NK-92 (cell line): ENCODE measurements around the gene SMARCAL1.

Experiments
- DNase-seq: peaks from one replicate; lab custom pipeline; 2025; ENCODE audit not compliant: unreplicated experiment; lab: John Stamatoyannopoulos, UW

SMARCAL1 gene

DNA sequence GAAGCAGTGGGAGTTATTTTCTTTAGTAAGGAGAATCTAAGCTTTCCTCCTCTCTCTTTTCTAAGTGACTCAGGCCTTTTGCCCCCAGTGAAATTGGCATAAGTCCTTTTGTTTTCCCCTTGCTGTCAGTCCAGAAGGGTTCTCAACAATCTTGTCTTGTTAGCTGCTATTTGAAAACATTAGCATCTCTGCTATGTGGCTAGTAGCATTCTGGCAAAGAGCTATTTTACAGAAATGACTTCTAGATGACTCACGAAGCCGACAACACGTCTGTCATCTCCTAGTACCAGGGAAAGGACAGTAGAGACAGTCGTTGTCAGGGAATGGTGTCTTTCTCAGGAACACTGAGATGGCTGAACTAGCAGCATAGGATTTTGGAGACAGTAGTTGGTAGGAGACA, 14.7 kb downstream of the SMARCAL1 start:
- DNase-seq: no peak

DNA sequence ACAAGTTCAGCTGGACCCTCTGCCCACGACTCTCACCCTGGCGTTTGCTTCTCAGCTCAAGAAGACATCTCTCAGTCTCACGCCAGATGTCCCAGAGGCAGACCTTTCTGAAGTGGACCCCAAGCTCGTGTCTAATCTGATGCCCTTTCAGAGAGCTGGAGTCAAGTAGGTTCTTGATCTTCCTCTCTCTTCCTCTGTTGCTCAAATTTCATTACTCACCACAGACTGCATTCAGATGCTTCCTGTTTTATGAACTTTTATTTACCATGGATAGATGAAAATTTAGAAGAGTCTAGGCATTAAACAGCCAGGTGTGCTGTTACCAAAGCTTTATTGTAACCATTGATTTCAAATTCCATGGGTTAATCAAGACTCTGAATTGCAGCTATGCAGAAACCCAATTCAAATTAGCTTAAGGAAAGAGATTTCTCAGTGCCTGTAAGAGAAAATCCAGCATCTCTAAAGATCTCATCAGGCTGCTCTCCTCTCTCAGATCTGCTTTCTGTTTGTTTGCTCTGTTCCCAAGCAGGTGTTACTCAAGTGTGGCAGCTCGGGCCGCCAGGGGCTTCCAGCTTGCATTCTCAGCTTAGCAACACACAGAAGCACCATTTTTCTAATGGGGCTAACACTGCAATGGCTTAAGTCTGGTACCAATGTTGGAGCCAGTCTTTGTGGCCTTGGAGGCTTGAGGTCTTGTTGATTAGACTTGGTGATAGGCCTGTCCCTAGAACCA, 16.5 kb downstream of the SMARCAL1 start:
- no peak for DNase-seq

DNA sequence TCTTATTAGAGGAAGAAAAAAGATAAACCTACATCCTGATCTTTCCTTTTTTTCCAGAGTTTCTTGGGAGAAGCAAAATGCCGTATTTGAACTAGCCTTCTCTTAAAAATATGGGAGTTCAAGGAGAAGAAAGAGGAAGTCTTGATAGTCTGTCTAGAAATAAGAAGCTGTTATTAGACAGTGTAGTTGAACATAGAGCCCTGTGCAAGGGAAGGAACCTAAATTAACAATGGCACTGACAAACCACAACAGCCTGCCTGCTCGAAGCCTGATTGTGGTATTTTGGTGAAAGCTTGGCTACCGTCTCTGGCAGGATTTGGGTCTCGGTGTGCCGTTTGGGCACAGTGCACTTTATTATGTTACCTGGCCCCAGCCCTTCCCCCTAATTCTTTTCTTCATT, 17.1 kb downstream of the SMARCAL1 start:
- no peak for DNase-seq

DNA sequence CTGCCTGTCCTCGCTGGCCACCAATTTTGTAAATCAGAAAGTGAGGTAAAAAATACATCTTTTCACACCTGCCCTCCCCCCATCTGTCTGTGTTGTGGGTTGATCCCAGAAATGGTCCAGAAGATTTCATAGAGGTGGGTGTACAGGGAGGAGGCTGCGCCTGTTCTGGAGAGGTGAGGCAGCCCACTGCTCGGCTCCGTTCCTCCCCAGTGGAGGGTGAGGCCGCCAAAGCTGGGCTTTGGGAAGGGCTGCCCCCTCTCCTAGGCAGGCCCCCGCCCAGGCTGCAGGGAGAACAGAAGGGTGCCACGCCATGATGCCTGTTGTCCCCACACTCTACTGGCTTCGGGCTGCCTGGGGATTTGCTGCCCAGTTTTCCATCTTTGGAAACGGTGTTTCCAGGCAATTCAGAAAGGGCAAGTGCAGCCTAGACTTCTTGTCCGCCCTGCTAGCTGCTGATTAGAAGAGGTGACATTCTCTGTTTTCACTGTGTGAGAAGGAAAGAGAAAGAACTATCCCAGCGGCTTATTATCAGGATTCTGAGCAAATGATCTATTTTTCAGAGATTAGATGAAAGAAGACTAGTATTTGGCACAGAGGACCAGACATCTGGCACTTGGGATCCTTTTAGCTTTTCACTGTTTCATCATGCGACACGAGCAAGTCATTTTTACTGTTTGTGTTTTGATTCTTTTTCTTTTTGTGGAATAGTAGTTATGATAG, 18.7 kb downstream of the SMARCAL1 start:
- DNase-seq: no peak

DNA sequence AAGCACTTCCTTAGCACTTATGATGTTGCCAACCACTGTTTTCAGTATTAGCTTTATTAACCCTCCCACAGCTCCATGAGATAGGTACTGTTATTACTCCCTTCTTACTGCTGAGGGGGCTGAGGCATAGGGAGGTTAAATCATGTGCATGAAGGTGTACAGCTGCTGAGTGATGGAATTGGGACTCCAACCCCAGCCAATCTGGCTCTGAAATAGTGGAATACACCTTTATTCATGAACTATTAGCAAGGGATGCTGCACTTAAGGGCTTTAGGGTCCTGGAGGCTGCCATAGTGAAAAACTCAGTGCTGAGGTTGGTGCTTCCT, 19.2 kb downstream of the SMARCAL1 start:
- no peak for DNase-seq

DNA sequence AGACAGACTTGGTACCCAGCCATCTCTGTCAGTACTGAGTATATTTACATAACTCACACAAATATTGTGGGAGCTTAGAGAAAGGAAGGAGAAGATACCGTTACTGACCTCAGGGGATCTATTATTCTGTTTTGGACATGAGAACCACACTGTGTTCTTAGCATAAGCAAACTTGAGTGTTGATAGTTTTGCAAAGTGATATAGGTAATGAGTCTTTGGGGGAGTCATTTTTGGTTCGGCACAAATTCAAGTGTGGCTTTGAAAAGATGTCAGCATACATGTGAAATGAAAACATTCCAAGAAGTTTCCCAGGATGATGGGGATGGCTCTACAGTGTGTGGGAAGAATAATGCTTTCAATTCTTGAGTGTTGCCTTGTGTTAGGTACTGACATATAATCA, 24.1 kb downstream of the SMARCAL1 start:
- DNase-seq: no peak

DNA sequence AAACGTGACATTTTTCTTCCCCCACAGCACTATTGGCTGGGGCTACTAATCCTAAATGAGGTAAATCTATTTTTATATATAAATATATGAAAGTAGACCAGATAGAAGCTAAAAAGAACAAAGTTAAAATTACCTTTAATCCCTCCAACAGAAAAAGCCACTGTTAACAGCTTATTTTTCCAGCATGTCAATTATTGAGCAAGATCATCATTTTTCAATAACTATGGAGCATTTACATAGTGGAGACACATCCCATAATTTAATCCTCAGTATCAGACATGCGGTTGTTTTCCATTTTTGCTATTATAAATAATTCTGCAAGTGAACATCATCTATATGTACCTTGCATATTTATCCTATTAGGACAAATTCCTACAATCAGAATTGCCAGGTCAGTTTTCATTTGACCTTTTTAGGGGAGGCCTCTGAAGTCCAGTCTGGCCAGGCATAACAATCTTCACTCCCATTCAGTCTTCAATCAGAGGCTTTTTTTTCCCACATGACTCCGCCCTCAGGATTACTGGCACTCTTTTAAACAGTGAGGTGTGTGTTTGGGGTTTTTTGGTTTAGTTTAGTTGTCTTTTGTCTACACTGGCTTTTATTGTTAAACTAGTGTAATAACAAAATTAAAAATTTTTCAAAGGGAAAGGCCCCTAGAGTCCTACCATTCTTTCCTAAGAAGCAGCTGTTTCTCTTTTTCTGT, 29.2 kb downstream of the SMARCAL1 start:
- no peak for DNase-seq

DNA sequence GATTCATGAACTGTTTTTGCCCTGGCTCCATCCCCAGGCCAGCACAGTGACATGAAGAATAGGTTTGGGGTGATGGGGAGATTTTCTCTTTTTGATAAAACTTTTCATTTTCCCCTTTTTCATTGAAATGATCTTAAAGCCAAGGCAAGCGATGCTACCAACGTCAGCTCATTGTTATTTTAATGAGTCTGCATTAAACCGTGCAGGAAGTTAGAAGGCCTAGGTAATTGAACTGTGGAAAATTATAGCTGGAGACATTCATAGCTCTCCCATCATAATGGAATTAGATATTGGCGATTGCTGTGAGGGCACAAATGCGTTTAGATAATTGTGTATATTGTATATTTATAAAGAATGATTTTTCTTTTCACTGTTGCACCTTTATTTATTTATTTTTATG, 33.2 kb downstream of the SMARCAL1 start:
- no peak for DNase-seq

DNA sequence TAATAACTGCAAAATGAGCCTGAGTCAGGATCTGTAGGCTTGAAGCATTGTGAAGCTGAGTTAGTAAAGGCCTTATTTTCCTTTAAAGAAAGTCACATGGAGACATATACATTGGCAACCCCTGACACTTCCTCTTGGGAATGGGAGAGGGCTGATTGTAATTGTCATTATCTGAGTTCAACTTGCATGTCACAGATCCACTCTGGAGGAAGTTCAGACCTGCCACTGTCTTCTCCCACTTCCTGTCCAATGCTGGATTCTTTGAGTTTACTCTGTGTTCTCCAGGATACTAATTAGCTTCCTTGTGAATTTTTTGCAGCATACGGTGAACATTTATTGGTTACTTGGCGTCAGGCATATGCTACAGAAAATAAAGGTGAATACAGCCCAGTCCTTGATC, 34.1 kb downstream of the SMARCAL1 start:
- DNase-seq: no peak

DNA sequence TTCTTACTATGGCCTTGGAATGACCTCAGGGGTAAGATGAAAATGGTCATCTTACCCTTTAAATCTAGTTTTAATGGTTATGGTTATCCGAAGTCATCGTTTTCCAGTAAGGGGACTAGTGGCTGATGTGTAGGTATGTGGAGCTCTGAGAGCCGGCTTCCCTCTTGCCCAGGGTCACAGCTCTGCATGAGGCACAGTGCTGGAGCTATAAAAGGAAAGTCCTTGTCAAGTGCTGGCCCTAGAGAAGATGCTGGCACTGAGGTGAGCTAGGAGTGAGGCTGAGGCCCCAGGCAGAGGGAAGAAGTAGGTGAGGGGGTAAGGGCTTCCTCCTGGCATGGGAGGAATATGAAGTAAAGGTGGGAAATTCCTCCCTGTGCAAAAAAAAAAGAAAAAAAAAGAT, 35.0 kb downstream of the SMARCAL1 start:
- DNase-seq: no peak

DNA sequence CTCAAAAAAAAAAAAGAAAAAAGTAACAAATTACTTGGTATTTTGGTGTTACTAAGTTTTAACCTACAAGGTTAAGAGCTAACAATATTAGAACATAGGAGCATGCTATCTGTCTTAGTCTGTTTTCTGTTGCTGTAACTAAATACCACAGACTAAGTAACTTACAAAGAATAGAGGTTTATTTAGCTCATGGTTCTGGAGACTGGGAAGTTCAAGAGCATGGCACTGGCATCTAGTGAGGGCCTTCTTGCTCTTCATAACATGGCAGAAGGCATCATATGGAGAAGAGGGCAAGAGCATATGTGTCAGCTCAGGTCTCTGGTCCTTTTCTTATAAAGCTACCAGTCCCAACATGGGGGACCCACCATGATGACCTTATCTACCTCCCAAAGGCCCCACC, 36.5 kb downstream of the SMARCAL1 start:
- no peak for DNase-seq

DNA sequence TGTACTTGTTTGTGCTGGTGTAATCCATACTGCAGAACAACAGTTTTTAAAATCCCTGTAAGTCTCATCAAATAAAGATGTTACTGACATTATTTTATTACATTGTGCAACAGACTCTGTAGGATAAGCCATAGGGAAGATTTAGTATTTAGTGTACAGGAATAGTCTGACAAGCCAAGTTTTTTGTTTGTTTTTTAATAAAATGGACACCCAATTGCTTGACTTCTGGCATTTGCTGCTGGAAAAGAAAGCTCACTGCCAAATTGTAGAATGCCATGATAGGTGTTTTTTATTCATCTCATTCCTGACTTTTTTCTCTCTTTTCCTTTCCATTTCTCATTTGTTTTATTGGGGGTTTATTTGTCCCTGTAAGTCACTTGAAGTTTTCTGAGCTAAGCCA, 38.1 kb downstream of the SMARCAL1 start:
- DNase-seq: no peak

DNA sequence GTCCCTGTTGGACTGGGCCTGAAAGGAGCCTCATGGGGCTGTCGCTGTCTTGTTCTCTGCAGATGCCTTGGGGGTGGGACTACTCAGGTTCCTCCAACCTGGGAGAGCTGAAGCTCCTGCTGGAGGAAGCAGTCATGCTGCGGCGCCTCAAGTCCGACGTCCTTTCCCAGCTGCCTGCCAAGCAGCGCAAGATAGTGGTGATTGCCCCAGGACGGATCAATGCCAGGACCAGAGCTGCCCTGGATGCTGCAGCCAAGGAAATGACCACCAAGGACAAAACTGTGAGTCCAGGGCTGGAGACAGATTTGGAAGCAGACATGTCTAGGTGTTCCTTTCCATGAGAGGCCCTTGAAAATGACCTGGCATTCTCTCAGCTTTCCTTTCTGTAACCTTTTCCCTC, 38.5 kb downstream of the SMARCAL1 start:
- DNase-seq: no peak

DNA sequence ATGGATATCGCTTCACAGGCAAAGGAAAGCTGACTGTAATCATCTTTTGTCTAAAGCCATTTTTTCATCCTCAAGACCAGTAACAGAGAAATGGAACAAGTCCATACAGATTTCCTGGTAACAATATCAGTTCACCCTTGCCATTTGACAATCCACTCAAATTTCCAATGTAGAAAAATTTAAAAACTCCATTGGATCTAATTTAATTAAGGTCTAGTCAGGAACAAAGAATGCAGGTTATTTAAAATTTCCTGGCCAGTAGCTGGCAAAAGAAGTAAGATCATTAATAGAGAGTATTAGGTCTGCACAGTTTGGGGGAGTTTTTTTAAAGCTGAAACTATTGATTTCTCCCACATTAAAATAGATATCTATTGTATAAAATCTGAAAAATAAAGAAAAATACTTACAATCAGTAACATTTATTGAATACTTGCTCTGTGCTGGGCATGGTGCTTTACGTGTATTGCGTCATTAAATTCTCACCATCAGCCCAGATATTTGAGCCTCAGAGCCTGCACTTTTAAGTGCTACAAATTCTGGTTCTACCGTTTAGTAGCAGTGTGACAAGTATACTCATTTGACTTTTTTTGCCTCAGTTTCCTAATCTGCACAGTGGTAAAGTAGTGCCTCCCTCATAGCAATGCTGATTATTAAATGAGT, 41.8 kb downstream of the SMARCAL1 start:
- DNase-seq: no peak

DNA sequence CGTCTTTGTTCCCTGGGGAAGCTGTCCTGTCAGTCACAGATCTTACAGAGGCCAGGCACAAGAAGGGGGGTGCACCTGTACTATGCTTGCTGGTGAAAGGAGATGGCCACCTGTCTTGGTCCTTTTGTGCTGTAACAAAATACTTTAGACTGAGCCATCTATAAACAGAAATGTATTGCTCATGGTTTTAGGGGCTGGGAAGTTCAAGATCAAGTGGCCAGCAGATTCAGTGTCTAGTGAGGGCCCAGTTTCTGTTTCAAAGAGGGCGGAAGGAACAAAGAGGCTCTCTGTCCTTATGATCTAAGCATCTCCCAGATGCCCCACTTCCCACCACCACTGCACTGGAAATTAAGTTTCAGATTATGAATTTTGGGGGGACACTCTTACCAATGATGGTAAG, 50.9 kb downstream of the SMARCAL1 start:
- no peak for DNase-seq

DNA sequence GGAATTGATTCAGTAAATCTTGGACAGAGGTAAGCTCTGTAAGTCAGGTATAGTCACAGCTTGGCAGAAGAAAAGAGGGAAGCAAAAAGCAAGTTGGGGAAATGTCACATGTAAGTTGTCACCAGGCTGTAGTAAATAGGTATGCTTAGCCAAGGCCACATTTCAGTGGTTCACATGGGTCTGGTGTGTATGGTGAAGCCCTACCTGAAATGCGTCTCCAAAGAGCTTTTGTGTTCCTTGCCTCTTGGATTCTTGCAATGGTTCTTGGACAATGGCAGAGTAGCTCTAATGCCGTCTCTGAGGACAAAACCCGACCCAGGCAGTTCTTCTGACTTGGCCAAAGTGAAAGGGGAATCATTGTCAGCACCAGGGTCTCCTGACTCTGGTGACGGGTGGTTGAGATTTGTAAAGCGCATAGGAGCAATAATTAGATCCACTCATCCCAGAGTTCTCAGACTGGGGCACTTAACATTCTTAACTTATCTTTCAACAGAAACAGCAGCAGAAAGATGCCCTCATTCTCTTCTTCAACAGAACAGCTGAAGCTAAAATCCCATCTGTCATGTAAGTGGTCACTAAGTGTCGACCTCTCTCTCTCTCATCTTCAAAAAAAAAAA, 51.9 kb downstream of the SMARCAL1 start:
- DNase-seq: no peak

DNA sequence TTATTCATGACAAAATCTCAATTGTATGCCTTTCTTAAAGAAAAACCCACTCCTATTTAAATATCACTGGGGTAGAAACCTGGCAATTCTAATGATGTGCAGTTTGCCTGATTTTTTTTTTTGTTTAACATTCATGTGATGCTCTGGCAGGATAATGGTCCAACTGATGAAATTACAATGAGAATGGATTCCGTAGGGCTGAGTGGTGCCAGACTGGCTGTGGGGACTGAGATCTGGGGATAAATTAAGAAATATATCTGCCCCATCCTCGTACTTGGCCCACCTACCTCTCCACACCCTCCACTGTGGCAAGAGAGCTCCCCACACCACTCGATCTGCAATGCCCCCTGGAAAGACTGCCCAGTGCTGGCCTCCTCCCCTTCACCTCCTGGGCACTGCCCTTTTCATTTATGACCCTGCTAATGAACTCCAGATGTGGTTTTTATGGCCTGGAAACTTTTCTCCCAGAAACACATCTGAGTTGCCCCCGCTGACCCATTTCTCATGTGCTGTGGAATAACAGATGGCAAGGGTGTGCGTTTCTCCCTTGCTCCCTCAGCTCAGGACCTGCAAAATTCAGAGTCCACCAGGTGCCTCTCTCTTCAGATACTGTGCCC, 53.4 kb downstream of the SMARCAL1 start:
- DNase-seq: no peak

DNA sequence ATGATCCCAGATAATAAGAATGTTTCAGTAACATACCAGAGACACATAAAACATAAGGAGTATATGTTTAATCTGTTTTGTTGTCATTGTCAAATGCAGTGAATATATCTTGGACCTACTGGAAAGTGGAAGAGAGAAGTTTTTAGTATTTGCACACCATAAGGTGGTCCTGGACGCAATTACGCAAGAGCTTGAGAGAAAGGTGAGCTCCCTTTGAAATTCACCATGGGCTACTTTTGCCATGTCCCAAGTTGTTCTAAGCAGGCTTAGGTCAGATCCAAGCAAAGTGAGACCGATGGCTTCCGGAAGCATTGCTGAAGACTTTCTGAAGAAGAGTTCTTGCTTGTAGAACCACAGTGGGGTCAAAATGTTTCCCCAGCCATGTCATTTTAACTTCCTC, 55.6 kb downstream of the SMARCAL1 start:
- DNase-seq: no peak

DNA sequence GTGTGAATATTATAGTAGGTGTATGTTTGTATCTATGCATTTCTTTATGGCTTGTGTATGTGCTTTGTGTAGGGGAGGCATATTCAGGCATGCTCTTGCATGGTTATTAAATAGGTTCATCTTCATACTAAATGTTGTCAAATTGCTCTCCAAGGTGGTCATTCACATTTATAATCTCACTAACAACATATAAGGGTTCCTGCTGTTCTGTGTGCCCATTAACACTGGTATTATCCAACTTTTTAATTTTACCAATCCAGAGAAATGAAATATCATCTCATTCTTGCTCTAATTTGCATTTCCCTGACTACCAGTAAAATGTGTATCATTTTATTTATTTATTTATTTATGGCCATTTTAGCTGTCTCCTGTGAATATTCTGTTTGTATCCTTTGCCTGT, 57.4 kb downstream of the SMARCAL1 start:
- no peak for DNase-seq

DNA sequence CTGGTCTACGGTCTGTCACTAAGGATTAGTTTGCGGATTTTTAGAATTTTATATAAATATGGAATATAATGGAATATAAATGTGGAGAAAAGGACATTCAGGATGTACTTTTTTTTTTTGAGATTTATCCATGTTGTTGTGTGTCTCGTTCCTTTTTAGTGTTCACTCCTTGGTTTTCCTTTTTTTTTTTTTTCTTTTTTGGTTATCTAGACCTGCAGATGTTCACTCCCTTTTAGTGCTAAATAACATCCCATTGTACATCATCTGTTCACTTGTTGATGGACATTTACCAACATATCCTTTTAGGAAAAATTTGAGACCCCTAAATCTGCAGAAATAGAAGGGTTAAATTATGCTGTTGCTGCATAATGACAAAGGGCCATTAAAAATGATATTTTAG, 60.9 kb downstream of the SMARCAL1 start:
- DNase-seq: no peak
